HG02840 (cell line): ENCODE measurements around the gene ARF5.

ENCODE experiments used
- ATAC-seq: cut with Tn5 transposase; IDR thresholded peaks from one replicate; pipeline ENCODE4 v1.9.1; 2021; ENCODE audit warnings: mild to moderate bottlenecking, moderate library complexity, moderate number of reproducible peaks; ENCODE audit not compliant: unreplicated experiment, low FRiP score

ARF5 gene

DNA sequence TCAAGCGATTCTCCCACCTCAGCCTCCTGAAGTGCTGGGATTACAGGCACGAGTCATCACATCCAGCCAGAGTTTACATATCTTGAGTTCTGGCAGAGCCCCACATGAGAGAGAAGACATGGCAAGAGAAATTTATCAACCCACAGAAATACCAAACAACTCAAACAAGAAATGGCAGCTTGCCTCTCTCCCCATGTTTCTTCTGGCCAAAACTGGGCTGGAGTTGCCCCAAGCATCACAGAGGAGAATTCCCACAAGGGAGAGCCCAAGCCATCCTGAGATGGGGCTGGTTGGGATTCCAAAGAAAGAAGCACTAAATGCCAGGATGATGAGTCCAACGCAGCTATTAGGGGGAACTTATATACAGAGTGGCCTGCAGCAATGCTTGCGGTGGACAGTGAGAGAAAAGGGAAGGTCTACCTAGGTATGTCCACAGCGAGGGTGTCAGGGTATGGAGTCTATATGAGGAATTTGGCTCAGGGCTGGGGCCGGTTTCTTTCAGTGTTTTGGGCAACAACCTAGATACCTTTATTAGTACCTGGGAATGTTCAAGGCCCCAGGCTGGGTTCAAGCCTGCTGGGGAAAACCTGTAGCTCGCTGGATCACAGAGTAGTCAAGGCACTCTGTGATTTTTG, 44.2 kb downstream of the ARF5 start:
- ATAC-seq, result no peak

DNA sequence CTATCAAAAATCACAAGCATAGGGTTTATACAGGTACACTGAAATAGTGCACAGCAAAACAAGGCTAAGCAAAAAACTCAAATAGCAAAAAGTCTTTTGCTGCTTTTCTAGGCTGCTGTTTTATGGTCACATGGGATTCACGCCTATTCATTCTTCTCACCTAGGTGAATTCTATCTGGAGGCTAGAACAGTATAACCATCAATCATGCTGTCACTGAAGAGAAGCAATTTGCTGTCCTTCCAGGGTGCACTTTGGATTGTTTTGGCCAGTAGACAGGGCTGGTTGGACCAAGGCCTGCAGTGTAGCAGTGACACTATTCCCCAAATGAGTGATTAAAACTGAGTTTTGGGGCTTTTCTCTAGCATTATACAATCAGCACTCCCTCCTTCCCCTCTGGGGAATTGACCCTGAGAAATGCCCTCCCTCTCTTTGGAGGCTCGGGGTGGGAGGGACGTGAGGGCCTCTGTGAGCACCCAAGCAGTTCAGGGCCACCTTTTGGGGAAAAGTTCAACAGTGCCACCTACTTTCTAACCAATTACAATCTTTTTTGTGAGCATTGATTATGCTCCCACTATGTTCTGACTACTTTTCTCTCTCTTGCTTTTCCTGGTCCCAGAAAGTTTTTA, 47.6 kb downstream of the ARF5 start:
- ATAC-seq, result no peak

DNA sequence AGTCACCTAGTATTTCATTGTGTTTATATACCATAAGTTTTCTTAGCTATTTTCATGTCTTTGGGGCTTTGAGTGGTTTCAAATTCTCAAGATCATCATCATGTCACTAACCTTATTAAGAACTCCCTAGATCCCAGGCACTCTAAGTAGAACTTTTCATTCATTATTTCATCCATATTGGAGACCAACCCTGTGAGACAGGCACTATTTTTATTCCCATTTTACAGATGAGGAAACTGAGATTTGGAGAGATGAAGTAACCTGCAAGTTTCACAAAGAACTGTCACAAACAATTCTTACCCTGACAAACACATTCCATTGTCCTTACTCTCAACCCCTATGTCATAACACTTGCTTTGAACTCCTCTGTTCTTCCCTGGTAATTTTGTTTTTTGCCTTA, 50.0 kb downstream of the ARF5 start:
- ATAC-seq, result no peak
